Colon (tissue), 2 donors: ENCODE results near the gene WNK2.

ENCODE experiments used
- FAIRE-seq: peaks from 2 replicates; lab custom pipeline; 2012; peaks lifted over from hg19 to GRCh38; lab: Jason Lieb, UNC
- donor health status: control.
- donor health status: control.

WNK2 gene

GRCh38 chr9:93295456-93296076 is 111.6 kb downstream of the WNK2 start:
- no peak for FAIRE-seq

- no peak for FAIRE-seq
Measured at GRCh38 chr9:93296889-93297480, 113.0 kb downstream of the WNK2 start.

GRCh38 chr9:93297659-93298497 is 113.9 kb downstream of the WNK2 start:
- FAIRE-seq = no peak

GRCh38 chr9:93298498-93299417 is 114.8 kb downstream of the WNK2 start:
- no peak for FAIRE-seq

- FAIRE-seq = no peak
Measured at GRCh38 chr9:93299418-93300174, 115.7 kb downstream of the WNK2 start.

- FAIRE-seq = no peak
Measured at GRCh38 chr9:93300175-93300572, 116.2 kb downstream of the WNK2 start.

GRCh38 chr9:93300585-93301081 is 116.7 kb downstream of the WNK2 start:
- no peak for FAIRE-seq

GRCh38 chr9:93301291-93301811 is 117.4 kb downstream of the WNK2 start:
- FAIRE-seq = no peak

- FAIRE-seq = no peak
Measured at GRCh38 chr9:93301911-93302541, 118.1 kb downstream of the WNK2 start.

GRCh38 chr9:93302586-93303257 is 118.8 kb downstream of the WNK2 start:
- FAIRE-seq = no peak

GRCh38 chr9:93303258-93303771 is 119.4 kb downstream of the WNK2 start:
- FAIRE-seq = no peak

- FAIRE-seq = no peak
Measured at GRCh38 chr9:93303806-93304573, 120.1 kb downstream of the WNK2 start.

- no peak for FAIRE-seq
Measured at GRCh38 chr9:93304574-93305496, 120.9 kb downstream of the WNK2 start.

GRCh38 chr9:93305497-93306020 is 121.6 kb downstream of the WNK2 start:
- FAIRE-seq = no peak

- no peak for FAIRE-seq
Measured at GRCh38 chr9:93306081-93306480, 122.1 kb downstream of the WNK2 start.

GRCh38 chr9:93306579-93307091 is 122.7 kb downstream of the WNK2 start:
- FAIRE-seq = no peak

- FAIRE-seq = no peak
Measured at GRCh38 chr9:93307468-93308157, 123.7 kb downstream of the WNK2 start.
